Liver (tissue), 9 donors: ENCODE measurements around the gene GZMA. TPM values are rescaled to one million over a fixed set of nuclear protein-coding genes. Genes with fewer than 3 reads are reported as not detected.

Source experiments
- DNase-seq: peaks from one replicate; pipeline ENCODE4 v3.0.0-alpha.2; 2017; ENCODE audit warnings: low spot score
- H3K27ac ChIP-seq, 2 donors: one replicate each; pipeline ENCODE4 v1.7.0; 2013; ENCODE audit warnings: inconsistent platforms in 2 of 2, low read length in 2 of 2, control low read depth in 1 of 2, low read depth in 1 of 2, mild to moderate bottlenecking in 1 of 2
- H3K27me3 ChIP-seq, 4 donors: one replicate each; pipeline versions ENCODE4 v1.6.1 to v1.7.0; 2013; ENCODE audit warnings: low read length in 3 of 4, inconsistent platforms in 1 of 4, mild to moderate bottlenecking in 1 of 4, moderate library complexity in 1 of 4; ENCODE audit not compliant: control insufficient read depth in 4 of 4, insufficient read depth in 4 of 4
- H3K36me3 ChIP-seq, 4 donors: one replicate each; pipeline versions ENCODE4 v1.6.1 to v1.7.0; 2013; ENCODE audit warnings: low read length in 3 of 4, mild to moderate bottlenecking in 3 of 4, low read depth in 1 of 4, moderate library complexity in 1 of 4; ENCODE audit not compliant: control insufficient read depth in 4 of 4, insufficient read depth in 3 of 4
- H3K4me1 ChIP-seq, 4 donors: one replicate each; pipeline versions ENCODE4 v1.6.1 to v1.7.0; 2013; ENCODE audit warnings: low read length in 3 of 4, mild to moderate bottlenecking in 3 of 4, moderate library complexity in 1 of 4; ENCODE audit not compliant: control insufficient read depth in 4 of 4, insufficient read depth in 4 of 4
- H3K4me3 ChIP-seq, 3 donors: one replicate each; pipeline versions ENCODE4 v1.6.1 to v1.7.0; 2013; ENCODE audit warnings: low read length in 3 of 3, control low read depth in 1 of 3, low read depth in 1 of 3, mild to moderate bottlenecking in 1 of 3
- H3K9ac ChIP-seq, 2 donors: one replicate each; pipeline ENCODE4 v1.7.0; 2013; ENCODE audit warnings: low read length in 2 of 2, mild to moderate bottlenecking in 2 of 2, moderate library complexity in 2 of 2, control low read depth in 1 of 2, low read depth in 1 of 2
- H3K9me3 ChIP-seq, 4 donors: one replicate each; pipeline versions ENCODE4 v1.6.1 to v1.7.0; 2013; ENCODE audit warnings: low read length in 3 of 4; ENCODE audit not compliant: control insufficient read depth in 4 of 4
- ATF3 ChIP-seq: IDR thresholded peaks from 2 replicates; pipeline ENCODE4 v1.6.1; 2016; ENCODE audit warnings: antibody characterized with exemption
- CTCF ChIP-seq: fragments of 150-350 bp; IDR thresholded peaks from 2 replicates; pipeline ENCODE4 v1.5.1; 2017; ENCODE audit warnings: improper control_type of control experiment, low read depth, low read length; ENCODE audit not compliant: missing input control
- EGR1 ChIP-seq, 2 donors: IDR thresholded peaks; 2 replicates each; pipeline ENCODE4 v1.6.1; 2016 to 2018; ENCODE audit warnings: antibody characterized with exemption in 2 of 2, low read depth in 2 of 2
- FOXA1 ChIP-seq: IDR thresholded peaks from 2 replicates; pipeline ENCODE4 v1.6.1; 2016; ENCODE audit warnings: antibody characterized with exemption
- FOXA2 ChIP-seq: IDR thresholded peaks from 2 replicates; pipeline ENCODE4 v1.6.1; 2016; ENCODE audit warnings: antibody characterized with exemption
- GABPA ChIP-seq, 2 donors: IDR thresholded peaks in 1 of 2; conservative IDR thresholded peaks in 1 of 2; 2 replicates each; pipeline ENCODE4 v1.6.1; 2016; ENCODE audit warnings: antibody characterized with exemption in 2 of 2, mild to moderate bottlenecking in 1 of 2, moderate library complexity in 1 of 2
- HNF4A ChIP-seq, 2 donors: conservative IDR thresholded peaks; 2 replicates each; pipeline ENCODE4 v1.6.1; 2016; ENCODE audit warnings: antibody characterized with exemption in 2 of 2, mild to moderate bottlenecking in 2 of 2
- HNF4G ChIP-seq: IDR thresholded peaks from 2 replicates; pipeline ENCODE4 v1.6.1; 2016; ENCODE audit warnings: antibody characterized with exemption
- JUND ChIP-seq, 2 donors: IDR thresholded peaks; 2 replicates each; pipeline ENCODE4 v1.6.1; 2016; ENCODE audit warnings: antibody characterized with exemption in 2 of 2
- MAX ChIP-seq: IDR thresholded peaks from 2 replicates; pipeline ENCODE4 v1.6.1; 2016; ENCODE audit warnings: antibody characterized with exemption
- NR2F2 ChIP-seq: IDR thresholded peaks from 2 replicates; pipeline ENCODE4 v1.6.1; 2016; ENCODE audit warnings: antibody characterized with exemption
- RAD21 ChIP-seq, 2 donors: IDR thresholded peaks; 2 replicates each; pipeline ENCODE4 v1.6.1; 2016; ENCODE audit warnings: antibody characterized with exemption in 2 of 2, mild to moderate bottlenecking in 2 of 2
- REST ChIP-seq: IDR thresholded peaks from 2 replicates; pipeline ENCODE4 v1.6.1; 2016; ENCODE audit warnings: antibody characterized with exemption, mild to moderate bottlenecking
- SP1 ChIP-seq: IDR thresholded peaks from 2 replicates; pipeline ENCODE4 v1.6.1; 2018; ENCODE audit warnings: antibody characterized with exemption, mild to moderate bottlenecking
- TAF1 ChIP-seq: conservative IDR thresholded peaks from 2 replicates; pipeline ENCODE4 v1.6.1; 2016; ENCODE audit warnings: antibody characterized with exemption, mild to moderate bottlenecking
- WGBS: extraction: QIAGEN DNeasy Blood & Tissue Kit; methylation state at CpG from one replicate; pipeline ENCODE4 v1.1.7; 2013; 5-methylcytosine and 5-hydroxymethylcytosine counted together
- polyA plus RNA-seq, 2 donors: library from polyadenylated mRNA; stranded (reverse) in 1 of 2; unstranded in 1 of 2; fragments of 200-250 nt in 1 of 2; fragments of >200 nt in 1 of 2; fragmentation: Nextera tagmentation in 1 of 2; extraction: Ambion mirVana in 1 of 2; gene quantifications; one replicate each; pipeline versions ENCODE4 v1.2.1 to v1.2.3, GENCODE V29; 2013 to 2015
- total RNA-seq, 2 donors: library from RNA; depleted of rRNA; stranded (reverse); fragments of >200 nt; gene quantifications; one replicate each; pipeline ENCODE4 v1.2.3, GENCODE V29; 2014
- donor health status: healthy.
- donor health status: healthy.
- donor health status: healthy.
- donor health status: healthy.
- donor health status: healthy.

Gene GZMA
- total and polyA plus RNA-seq, 4 donors, result 1.9 to 2.4 (median 2.1) TPM

GRCh38 chr5:55113327-55113726, 10.9 kb downstream of the GZMA start:
- Histone ChIP-seq H3K36me3 (no peaks in the 10 kb centered on the region), H3K27me3 (no peaks in the 10 kb centered on the region), H3K9me3 (no peaks in the 10 kb centered on the region), H3K4me3 (no peak overlapping the region), H3K9ac (no peak overlapping the region), H3K27ac (no peak overlapping the region), H3K4me1 (no peaks in the 10 kb centered on the region)
- no peak for TF ChIP-seq HNF4G
- no peak for TF ChIP-seq RAD21 (IDR thresholded peaks at IDR 0.05)
- no peak for TF ChIP-seq SP1
- DNase-seq, result no peak

- TF ChIP-seq FOXA2 (no peak), JUND (IDR thresholded peaks at IDR 0.05) (no peak), MAX (no peak), GABPA (IDR thresholded peaks at IDR 0.05 in 1 of 2, conservative IDR thresholded peaks at IDR 0.05 in 1 of 2) (no peak), TAF1 (no peak), FOXA1 (no peak), ATF3 (no peak), HNF4A (conservative IDR thresholded peaks at IDR 0.05) (no peak), HNF4G (no peak), REST (no peak), CTCF (no peak), EGR1 (IDR thresholded peaks at IDR 0.05; ENCODE audit: low read depth in 2 of 2) (no peak), NR2F2 (no peak), RAD21 (IDR thresholded peaks at IDR 0.05) (no peak)
Measured at GRCh38 chr5:55114061-55114460, 11.6 kb downstream of the GZMA start.

More at GRCh38 chr5:55114061-55114460, 11.6 kb downstream of the GZMA start:
- H3K9me3 ChIP-seq, result no peaks in the 10 kb centered on the region
- no peak for DNase-seq
- no peak overlapping the region for H3K9ac ChIP-seq
- H3K4me1 ChIP-seq, result no peaks in the 10 kb centered on the region
- no peak overlapping the region for H3K27ac ChIP-seq
- H3K27me3 ChIP-seq, result no peaks in the 10 kb centered on the region
- 85% methylated on average over 3 of the region's 3 CpGs for WGBS
- H3K36me3 ChIP-seq, result no peaks in the 10 kb centered on the region
- H3K4me3 ChIP-seq, result no peak overlapping the region
